ENCODE measurements around the gene OR2L3.
"Not testable (repeated sequence)": the region's sequence is repeated elsewhere in the genome, so short reads cannot be mapped to it uniquely, and the experiment has no call there.

OR2L3 gene

DNA sequence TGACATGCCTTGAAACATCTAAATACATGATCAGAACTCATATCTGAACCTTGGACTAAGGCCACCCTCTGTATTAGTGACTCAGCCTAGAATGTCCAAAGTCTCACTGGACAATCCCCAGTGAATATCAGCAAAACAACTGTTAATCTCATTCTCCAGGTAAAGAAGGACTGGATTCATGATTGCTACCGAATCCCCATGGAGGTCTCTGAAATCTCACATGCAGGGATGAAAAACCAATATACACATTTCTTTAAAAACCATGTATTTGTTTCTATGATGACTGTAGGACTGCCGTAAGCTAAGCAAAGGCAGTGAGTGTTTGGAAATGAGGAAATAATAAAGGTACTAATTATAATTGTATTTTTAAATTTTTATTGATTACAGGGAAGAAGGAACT lies at the start of gene OR2L3:
OR2L3 (plus strand) TSS at position 301 of the 400 bp plus-strand sequence. CDS start 13,846 bp downstream, outside the sequence.
- DNase-seq (ENCODE audit: low read depth, low spot score): no peak

- DNase-seq (ENCODE audit: low read depth, low spot score): no peak
These were observed 47.8 kb upstream of the OR2L3 start for GRCh38 chr1:247998811-247999210.

GRCh38 chr1:248000169-248000568 lies 46.5 kb upstream of the OR2L3 start:
- no peak for DNase-seq (ENCODE audit: low read depth, low spot score)

DNA sequence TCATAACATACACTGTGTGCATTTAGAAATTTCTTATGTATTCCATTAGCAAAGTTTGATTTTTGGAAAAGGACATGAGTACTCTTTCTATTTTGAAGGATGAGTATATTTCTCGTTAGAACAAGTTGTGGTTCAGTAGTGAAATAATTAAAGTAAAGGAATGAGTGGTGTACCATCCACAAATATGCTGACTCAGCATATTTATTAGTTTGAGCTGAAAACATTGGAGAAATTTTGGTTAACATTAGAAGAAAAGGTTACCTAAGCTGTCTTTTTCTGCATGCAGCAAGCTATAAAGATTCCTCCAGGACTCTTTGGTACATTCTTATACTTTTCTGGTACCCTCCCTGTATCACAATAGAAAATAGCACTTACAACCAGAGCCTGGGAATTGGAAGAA lies 38.9 kb upstream of the OR2L3 start:
- no peak for DNase-seq (ENCODE audit: low read depth, low spot score)

DNA sequence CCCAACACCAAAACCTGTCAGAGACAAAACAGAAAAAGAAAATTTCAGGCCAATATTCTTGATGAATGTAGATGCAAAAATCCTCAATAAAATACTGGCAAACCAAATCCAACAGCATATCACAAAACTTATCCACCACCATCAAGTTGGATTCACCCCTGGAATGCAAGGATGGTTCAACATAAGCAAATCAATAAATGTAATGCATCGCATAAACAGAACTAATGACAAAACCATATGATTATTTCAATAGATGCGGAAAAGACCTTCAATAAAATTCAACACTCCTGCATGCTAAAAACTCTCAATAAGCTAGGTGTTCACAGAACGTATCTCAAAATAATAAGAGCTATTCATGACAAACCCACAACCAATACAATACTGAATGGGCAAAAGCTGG lies 37.0 kb upstream of the OR2L3 start:
- no peak for DNase-seq (ENCODE audit: low read depth, low spot score)

DNA sequence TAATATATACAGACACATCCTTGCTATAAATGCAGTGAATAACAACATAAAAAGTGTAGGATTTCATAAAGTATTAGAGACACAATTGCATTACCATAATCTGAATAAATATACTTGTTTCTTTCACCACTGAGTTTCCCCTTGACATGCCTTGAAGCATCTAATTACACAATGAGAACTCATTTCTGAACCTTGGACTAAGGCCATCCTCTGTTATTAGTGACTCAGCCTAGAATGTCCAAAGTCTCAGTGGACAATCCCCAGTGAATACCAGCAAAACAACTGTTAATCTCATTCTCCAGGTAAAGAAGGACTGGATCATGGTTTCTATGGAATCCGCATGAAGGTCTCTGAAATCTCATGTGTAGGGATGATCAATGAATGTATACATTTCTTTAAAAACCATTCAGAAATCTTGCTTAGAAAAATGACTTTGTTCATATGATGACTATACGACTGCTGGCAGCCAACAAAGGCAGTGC lies 33.4 kb upstream of the OR2L3 start, which contains the start of gene OR2L5:
OR2L5 (plus strand) TSS at position 432 of the 482 bp plus-strand sequence. CDS start 8,288 bp downstream, outside the sequence.
- DNase-seq (ENCODE audit: low read depth, low spot score): no peak

GRCh38 chr1:248015803-248016202 lies 30.8 kb upstream of the OR2L3 start:
- no peak for DNase-seq (ENCODE audit: low read depth, low spot score)

DNA sequence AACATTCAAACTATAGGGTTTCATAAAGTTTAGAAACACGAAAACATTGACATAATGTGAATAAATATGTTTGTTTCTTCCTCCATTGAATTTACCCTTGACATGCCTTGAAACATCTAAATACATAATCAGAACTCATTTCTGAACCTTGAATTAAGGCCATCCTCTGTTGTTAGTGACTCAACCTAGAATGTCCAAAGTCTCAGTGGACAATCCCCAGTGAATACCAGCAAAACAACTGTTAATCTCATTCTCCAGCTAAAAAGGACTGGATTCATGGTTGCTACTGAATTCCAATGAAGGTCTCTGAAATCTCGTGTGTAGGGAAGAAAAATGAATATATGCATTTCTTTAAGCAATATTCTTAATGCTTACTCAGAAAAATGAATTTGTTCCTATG lies 16.9 kb upstream of the OR2L3 start, which contains the start of gene OR2L2:
OR2L2 (plus strand) TSS at position 301 of the 400 bp plus-strand sequence. CDS start 8,198 bp downstream, outside the sequence.
- DNase-seq (ENCODE audit: low read depth, low spot score): no peak

DNA sequence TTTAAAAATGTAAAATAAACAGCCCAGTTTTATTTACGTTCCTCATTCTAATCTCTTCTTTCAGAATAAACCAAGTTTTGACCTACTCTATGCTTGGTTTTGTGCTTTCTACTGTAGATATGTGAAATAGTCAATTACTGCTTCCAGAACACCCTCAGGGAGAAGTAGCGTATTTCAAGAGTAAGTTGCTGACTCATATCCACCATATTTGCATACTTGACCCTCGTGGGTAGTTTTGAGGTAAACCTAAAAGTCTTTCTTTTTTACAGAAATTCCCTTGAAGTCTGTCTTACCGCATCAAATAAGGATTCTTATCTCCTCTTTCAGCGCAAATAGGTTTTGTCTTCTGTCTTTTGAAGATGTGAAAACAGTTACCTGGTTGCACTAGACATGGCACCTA lies 1.4 kb upstream of the OR2L3 start:
- no peak for DNase-seq (ENCODE audit: low read depth, low spot score)

- no peak for DNase-seq (ENCODE audit: low read depth, low spot score)
These were observed 372 bp downstream of the OR2L3 start for GRCh38 chr1:248047008-248047407.

DNA sequence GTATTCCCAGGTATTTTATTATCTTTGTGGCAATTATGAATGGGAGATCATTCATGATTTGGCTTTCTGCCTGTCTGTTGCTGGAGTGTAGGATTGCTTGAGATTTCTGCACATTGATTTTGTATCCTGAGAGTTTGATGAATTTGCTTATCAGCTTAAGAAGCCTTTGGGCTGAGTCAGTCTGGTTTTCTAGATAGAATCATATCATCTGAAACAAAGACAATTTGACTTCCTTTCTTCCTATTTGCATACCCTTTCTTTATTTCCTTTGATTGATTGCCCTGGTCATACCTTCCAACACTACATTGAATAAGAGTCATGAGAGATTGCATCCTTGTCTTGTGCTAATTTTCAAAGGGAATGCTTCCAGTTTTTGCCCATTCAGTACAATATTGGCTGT lies 8.0 kb downstream of the OR2L3 start:
- no peak for DNase-seq (ENCODE audit: low read depth, low spot score)

- no peak for DNase-seq (ENCODE audit: low read depth, low spot score)
These were observed 8.6 kb downstream of the OR2L3 start for GRCh38 chr1:248055261-248055660.

DNA sequence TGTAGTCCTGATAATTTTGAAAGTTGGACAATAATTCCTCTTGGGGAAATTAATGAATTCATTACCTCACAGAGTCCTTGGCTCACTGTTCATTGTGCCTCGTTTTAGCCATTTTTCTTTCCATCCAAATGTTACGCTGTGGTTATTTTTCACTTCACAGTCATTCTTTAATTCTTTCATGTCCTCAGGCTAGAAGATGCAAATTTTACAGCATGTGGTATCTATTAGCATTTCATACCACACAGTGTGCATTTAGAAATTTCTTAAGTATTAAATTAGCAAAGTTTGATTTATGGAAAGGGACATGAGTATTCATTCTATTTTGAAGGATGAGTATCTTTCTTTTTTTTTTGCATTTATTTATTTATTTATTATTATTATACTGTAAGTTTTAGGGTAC lies 18.4 kb downstream of the OR2L3 start:
- no peak for DNase-seq (ENCODE audit: low read depth, low spot score)

DNA sequence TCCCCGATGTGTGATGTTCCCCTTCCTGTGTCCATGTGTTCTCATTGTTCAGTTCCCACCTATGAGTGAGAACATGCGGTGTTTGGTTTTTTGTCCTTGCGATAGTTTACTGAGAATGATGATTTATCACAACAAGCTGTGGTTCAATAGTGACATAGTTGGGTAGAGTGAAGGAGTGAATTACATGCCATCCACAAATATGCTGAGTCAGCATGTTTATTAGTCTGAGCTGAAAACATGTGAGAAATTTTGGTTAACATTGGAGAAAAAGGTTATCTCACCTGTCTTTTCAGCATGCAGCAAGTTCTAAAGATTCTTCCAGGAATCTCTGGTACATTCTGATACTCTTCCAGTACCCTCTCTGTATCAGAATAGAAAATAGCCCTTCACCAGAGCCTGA lies 19.0 kb downstream of the OR2L3 start:
- no peak for DNase-seq (ENCODE audit: low read depth, low spot score)

DNA sequence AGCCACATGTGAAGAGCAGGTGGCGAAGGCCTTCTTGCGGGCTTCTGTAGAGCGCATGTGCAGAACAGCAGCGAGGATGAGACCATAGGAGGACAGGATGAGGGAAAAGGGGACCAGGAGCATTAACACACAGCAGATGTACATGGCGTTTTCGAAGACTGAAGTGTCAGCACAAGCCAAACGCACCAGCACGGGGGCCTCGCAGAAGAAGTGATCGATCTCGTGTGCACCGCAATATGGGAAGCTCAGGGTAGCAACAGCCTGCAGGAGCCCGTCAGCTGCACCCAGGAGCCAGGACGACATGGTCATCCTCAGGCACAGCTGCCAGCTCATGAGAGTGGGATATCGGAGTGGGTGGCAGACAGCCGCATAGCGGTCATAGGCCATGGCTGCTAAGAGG lies 37.2 kb downstream of the OR2L3 start:
- DNase-seq (ENCODE audit: low read depth, low spot score): not testable (repeated sequence)

DNA sequence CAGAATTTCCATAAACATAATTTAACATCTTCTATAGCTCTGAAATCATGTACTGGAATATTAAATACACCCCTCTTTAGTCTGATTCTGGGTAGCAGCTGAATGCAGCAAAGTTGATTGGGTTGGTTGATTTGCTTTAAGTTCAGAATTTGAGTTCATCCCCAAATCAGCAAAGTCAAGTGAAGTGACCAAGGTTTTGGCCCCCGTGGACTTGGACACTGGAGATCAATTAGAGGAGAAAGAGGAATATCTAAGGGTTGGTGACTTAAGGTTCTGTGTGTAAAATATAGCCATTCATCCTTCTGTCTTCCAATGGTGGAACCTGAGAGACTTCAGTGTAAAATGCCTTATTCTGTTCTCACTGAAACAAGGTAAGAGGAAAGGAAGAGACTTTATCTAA lies 48.2 kb downstream of the OR2L3 start, which contains the start of gene OR2L13:
OR2L13 (plus strand) TSS at position 301 of the 400 bp plus-strand sequence. CDS start 4,192 bp downstream, outside the sequence.
- no peak for DNase-seq (ENCODE audit: low read depth, low spot score)

DNA sequence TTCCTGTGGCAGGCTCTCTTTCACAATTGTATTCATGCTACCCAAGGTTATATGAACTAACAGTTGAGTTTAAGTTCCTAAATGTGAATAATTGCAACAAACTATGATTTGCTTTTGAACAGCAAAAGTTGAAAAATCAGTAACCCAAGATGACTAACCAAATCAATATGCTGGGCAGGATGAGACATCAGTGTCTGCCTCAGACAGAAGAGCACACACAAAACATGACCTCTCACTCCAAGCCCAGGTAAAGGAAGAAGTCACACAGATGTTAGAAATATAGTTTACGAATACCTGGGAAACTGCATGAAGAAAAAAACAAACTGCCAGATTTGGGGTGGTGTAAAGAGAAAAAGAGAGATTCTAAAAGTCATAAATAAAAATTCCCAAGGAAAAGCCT lies 51.9 kb downstream of the OR2L3 start:
- no peak for DNase-seq (ENCODE audit: low read depth, low spot score)

GRCh38 chr1:248102847-248103246 lies 56.2 kb downstream of the OR2L3 start:
- DNase-seq (ENCODE audit: low read depth, low spot score): no peak

DNA sequence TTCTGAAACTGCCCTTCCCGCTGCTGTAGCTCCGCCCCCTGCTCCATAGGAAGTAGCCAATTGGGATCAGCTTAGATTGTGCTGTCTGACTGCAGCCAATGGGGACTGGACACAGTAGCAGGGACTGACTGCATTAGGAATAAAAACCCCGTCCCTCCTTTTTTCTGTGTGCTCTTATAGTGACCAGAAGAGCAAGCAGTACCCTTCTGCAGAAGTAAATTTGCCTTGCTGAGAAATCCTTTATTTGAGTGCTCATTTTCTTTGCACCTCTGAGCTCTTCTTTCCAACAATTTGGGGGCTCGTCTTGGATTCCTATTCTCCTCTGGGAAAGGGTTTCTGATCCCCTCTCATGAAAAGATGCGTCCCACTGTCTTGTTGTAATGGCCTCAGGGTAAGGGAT lies 64.5 kb downstream of the OR2L3 start:
- DNase-seq (ENCODE audit: low read depth, low spot score): no peak

Measured in smooth muscle cell of the brain vasculature (primary cell).